ENCODE measurements around the gene SAMM50.

Gene SAMM50

DNA sequence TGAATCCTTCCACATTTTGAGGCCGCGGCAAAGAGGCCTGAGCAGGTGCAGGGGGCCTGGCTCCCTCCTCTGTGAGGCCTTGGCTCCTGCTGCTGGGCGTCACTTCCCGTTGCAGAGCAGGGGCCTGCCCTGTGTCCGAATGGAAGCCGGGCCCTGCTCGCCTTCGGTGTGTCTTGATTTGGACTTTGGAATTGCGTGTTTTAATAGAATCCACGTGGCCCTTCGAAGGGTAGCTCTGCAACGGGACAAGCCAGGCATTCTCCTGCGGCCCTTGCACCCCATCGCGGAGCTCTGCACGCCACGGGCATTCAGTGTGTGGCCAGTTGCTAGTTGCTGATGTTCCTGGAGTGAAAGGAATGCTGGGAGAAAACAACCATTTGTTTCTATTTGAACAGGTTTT, 25.8 kb downstream of the SAMM50 start:
- no peak for DNase-seq

DNA sequence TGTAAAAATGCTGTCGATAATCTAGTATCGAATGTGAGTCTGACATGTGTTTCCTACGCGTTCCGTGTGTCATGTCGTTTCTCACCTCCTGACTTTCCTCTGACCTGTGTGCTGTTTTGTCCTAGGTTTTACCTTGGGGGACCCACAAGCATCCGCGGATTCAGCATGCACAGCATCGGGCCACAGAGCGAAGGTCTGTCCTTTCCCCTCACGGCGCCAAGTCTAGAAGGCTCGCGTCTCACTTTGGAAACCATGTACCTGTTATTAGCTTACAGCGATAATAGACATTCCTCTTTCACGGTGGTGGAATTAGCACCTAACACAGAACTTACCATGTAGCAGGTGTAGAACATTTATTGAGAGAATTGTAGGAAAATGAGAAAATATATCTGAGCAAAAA, 28.6 kb downstream of the SAMM50 start:
- no peak for DNase-seq

DNA sequence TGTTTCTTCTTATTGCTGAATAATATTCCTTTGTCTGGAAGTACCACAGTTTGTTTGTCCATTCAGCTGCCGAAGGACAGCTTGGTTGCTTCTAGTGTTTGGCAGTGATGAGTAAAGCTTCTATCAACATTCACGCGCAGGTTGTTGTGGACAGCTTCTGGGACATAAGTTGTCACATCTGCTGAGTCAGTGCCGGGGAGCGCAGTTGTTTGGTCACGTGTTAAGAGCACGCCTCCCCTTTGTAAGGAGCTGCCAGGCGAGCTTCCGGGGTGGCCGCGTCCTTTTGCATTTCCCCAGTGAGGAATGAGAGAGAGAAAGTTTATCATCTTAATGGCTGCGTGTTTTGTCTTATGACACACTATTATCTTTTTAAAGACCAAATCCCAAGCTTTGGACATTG, 30.3 kb downstream of the SAMM50 start:
- DNase-seq: no peak

DNA sequence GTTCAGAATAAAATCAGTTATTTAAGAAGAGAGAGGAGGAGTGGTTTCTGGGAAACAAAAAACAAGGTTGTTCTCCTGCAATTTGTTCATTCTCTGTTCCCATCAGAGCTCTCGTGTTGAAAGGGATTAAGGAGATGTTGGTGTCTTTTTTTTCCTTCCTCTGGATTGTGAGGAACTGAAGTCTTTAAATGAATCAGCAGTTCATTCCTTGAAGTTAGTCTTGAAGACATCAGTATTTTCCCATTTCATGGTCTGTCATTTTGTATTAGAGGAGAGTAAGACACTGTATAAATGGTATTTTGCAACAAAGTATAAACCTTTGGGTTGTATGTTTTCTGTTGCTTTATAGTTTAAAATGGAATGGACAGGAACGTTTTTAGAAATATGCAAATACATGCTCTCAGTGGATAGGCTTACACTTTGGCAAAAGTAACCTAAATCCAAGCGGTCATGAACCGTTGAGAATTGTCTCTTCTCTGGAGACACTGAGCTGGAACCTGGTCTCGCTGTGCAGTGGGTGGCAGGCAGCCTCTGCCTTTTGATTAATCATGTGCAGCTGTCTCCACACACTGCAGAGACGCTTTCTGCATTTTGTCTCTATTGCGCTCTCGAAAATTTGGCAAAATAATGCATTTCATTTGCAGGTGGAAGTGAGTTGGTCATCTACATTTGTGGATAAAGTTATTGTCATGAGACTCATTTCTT, 33.0 kb downstream of the SAMM50 start:
- no peak for DNase-seq

DNA sequence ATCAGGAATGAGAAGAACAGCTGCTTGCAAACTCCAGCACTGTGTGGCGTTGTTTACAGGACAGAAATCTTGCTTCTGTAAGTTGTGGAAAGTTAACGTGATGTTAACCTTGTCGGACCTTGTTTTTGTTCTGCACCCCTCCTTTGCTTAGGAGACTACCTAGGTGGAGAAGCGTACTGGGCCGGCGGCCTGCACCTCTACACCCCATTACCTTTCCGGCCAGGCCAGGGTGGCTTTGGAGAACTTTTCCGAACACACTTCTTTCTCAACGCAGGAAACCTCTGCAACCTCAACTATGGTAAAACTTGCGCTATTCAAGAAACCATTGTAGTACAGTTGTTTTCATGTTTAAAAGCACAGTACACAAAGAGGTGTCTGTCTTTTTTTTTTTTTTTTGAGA, 33.7 kb downstream of the SAMM50 start:
- no peak for DNase-seq

DNA sequence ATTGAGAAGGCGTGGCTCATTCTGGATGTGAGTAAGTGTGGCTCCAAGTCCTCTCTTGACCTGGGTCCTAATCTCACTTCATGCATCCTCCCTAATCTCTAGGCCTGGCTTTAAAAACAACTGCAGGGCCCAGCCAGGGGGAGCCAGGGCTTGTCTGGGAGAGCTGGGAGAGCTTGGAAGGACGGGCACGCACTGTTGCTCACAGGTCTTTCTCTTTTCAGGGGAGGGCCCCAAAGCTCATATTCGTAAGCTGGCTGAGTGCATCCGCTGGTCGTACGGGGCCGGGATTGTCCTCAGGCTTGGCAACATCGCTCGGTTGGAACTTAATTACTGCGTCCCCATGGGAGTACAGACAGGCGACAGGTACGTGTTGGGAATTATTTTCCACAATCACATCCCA, 34.8 kb downstream of the SAMM50 start:
- no peak for DNase-seq

DNA sequence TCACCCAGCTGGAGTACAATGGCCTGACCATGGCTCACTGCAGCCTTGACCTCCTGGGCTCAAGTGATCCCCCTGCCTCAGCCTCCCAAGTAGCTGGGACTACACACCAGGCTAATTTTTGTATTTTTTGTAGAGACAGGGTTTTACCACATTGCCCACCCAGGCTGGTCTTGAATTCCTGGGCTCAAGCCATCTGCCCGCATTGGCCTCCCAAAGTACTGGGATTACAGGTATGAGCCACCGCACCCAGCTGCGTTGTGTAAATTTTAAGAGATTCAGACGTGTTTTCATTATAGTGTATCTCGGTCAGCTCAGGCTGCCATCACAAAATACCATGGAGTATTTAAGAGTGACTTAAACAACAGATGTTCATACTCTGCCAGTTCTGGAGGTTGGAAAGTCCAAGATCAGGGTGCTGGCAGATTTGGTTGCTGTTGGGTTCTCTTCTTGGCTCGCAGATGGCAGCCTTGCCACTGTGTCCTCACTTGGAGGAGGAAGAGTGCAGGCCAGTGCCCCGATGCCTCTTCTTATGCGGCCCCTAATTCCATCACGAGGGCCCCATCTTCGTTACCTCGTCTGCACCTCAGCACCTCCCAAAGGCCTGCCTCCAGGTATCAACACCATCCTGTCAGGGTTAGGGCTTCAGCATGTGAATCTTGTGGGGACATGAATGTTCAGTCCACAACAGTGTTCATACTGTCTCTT, 36.2 kb downstream of the SAMM50 start:
- no peak for DNase-seq

DNA sequence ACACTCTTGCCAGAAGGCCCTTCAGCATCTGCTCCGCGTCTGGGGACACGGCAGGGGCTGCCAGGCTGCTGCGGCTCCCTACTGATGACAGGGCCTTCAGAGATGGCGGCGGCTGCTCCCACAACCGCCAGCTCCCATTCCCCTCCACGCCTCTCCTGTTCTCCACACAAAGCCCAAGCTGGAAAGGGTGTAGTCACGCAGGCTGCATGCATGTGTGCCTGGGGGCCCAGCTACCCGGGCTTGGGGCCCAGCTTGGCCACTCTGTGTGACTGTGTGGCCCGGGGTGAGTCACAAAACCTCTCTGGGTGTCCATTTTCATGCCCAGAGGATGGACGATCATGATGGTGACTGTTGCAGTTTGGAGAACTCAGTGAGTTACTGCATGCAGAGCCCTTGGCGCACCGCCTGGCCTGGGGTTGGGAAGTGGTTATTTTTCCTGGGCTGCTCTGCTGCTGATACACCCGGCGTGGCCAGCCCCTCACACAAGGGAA, 37.1 kb downstream of the SAMM50 start:
- DNase-seq: no peak

DNA sequence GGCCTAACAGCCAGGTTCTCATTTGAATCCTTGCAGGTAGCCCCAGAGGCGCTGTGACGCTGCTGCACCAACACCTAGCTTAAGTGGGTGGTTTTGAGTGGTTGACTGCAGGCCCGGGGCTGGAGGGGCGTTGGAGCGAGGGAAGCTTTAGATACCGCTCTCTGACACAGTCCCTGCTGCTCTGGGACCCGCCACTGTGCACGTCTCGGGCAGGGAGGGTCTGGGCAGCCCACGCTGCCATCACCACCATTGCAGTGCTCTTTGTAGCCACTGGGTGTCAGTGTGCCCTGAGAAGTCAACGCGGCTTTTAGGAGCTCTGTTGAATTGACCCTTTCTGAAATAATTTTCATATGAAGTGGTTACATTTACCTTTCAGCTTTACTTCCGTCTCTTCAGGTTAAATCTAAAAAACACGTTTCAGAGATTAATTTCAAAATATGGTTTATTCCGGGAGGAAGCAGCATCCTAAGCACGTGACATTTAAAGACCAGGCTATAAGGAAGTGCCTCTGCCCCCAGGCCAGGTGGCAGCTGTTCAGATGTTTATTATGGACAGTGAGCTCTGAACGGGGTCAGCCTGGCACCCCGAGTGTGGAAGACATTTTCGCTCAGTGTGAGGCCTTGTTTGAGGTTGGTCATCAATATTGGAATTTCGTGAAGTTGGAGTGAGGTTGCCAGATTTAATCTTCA, 38.0 kb downstream of the SAMM50 start:
- DNase-seq: peak; percentile 68

DNA sequence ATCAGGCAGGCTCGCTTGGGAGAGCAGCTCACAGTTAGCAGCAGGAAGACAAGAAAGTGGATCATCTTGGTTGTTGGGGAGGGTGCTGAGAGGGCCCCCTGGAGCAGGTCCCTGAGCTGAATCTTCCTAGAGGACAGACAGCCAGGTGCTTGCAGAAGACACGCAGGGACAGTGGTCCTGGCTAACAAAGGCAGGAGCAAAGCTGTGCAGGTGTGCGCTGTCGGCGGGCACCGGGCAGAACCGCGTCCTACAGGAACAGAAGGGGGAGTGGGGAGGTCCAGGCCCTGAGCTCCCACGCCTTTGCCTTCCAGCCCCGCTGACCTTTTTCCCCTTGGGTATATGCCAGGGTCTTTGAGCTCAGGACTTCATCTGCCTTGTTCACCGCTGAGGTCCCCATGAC, 38.8 kb downstream of the SAMM50 start:
- DNase-seq: no peak

DNA sequence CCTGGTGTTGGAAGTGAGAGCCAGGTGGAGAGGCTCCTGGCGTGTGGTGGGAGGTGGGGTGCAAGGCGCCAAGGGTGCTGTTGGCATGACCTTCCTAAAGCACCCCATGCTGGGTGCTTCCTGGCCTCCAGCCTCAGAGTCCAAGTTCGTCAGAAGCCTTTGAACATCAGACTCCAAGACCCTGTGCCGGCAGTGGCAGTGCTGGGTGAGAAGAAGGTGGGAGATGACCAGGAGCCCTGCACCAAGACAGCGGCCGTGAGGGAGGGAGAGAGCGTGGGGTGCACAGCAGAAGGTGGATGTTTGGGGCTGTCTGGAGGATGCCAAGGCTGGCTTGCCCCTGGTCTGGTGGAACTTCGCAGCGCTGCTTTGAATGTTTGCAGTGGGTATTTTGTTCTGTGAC, 39.2 kb downstream of the SAMM50 start:
- no peak for DNase-seq

DNA sequence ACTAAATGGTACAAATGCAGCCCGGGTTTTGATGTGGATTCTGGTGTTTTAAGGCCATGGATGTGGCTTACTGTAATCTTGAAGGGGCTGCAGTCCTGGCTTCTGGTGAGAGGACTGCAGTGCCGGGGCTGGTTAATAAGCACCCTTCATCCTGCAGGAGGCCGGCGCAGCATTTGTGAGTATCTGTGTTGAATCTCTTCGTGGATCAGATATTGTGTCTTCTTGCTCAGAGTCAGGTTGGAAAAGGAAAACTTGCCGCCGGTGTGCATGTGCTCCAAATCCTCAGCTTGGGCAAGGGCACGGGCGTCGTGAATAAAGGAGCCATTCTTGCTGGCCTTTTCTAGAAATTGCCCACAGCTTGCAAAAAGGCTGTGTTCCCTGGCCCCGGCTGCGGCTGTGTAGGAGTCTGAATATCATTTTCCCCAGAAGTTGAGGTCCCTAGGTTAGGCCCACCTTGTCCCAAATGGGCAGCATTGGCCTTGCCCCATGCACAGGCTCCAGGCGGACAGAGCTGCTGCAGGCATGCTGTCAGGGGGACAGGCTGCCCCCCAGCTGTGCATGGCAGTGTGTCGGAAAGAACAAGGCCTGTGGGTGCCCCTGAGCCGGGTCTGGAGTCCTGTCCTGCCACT, 39.9 kb downstream of the SAMM50 start:
- no peak for DNase-seq

DNA sequence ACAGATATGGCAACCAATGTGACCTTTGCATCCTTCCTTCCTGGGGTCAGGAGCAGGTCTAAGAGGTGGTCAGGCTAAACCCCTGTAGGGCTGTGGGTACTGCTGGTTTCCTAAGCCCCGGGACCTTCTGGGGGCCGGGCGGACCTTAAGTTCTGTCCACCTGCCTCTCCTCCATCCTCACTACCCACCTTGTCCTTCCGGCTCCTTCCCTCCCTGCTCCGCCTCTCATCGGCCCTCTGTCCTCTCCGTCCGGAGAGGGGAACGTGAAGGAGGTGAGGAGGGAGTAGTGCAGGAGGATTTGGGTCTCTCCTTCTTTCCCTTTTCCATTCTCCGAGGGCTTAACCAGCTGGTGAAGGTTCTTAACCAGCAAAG, 40.5 kb downstream of the SAMM50 start:
- no peak for DNase-seq

DNA sequence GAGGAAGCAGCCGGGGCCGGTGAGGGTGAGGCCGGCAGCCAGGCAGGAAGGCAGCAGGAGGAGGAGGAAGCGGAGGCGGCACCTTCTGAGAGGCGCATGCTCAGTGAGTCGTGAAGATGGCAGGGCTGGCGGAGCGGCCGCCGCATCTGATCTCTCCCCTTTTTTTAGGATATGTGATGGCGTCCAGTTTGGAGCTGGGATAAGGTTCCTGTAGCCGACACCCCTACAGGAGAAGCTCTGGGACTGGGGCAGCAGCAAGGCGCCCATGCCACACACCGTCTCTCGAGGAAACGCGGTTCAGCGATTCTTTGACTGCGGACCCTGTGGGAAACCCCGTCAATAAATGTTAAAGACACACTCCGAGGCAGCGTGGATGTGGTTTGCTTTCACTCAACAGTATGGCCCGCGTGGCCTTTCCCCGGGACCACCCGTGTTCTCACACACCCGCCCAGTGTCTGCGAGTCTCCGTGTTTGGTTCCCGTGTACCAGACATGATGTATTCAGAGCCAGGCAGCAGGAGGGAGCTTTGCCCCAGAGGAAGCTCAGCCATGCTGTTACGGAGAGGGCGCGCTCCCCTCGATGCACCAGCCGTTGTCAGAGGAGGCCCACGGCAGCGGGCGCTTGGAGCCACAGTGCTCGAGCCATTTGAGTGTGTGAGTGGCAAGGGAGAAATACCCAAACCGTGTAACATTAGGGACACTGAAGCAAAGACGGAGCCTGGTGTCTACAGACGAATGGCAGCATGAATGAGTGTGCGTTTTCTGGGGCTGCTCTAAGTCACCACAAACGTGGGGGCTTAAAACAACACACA, 41.1 kb downstream of the SAMM50 start:
- DNase-seq: no peak

DNA sequence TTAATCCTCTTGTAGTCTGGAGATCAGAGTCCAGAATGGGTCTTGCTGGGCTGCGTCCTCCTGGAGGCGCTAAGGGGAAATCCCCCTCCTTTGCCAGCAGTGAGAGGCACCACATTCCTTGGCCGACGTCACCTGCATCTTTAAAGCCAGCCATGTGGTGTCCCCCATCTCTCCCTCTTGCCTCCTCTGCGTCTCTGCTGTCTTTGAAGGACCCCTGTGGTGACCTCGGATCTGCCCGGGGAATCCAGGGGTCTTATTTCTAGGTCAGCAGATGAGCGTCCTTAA, 41.7 kb downstream of the SAMM50 start:
- no peak for DNase-seq

DNA sequence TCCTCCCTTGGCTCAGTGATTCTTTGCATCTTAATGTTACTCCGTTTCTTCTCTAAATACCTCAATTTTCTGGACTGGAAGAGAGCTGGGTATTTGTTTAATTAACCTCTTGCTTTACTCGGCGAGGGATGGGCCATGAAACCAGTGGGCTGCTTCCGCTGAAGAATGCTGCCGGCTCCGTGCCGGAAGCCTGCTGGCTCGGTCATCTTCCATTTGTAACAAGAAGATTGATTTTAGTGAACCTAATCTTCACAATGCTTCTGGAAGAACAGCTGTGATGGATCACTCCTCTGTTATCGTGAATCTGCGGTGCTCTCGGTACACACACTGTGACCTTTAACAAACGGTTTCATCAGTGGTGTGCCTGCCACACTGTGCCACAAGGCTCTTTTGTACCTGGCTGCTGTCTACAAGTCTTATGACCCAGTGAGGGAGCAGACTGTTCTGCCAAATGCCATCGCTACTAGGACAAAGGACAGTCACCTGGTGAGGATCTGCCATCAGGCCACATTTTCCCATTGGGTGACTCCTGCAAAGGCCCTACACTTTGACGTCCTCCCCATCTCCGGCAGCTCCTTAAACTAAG, 43.5 kb downstream of the SAMM50 start:
- DNase-seq: no peak

DNA sequence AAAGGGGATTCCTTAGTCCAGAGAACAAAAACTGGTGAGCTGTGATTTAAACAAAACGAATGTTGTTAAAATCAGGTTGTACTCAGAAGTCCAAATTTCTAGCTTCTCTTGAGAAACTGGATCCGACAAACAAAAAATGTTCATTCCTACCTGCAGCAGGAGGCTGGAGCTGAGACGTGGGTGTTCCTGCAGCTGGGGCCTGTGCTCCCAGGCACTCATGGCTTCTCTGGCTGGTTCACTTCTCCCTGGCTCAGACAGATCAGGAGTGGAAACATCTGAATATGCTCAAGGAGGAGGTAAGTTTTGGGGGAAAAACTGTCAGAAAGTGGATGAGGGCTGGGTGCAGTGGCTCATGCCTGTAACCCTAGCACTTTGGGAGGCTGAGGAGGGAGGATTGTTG, 44.1 kb downstream of the SAMM50 start:
- DNase-seq: no peak

DNA sequence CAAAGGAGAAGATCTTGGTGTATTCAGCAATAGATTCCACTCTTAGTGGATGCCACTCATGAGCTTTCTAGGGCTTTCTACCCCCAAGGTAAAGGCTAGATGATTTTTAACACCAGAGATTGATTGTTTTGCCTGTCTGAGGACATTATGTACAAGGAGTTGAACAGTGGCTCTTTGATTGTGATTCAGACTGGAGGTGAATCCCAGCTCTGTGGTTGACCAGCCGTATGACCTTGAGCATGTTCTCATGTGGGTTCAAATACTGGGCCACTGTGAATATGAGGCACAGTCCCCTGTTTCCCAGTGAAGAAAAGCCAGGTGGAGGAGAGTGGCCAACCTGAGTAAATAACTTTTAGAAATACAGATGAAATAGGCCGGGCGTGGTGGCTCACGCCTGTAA, 44.9 kb downstream of the SAMM50 start:
- DNase-seq: no peak

DNA sequence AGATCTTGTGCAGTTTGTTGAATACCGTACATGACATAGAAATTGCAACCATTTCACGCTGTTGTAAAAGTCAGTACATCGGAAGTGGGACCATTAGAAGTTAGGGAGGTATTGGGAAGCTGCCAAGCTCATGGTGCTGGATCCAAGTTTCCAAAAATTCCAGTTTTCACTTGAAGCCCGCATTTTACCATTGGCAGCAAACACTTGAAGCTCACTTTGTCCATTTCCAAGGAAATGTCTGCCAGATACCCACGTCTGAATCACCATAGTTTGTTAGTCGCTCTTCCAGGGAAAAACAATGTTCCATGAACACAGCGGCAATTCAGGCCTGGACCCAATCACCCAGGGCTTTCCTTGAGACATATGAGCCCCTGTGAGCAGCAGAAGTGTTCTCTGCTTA, 46.3 kb downstream of the SAMM50 start:
- peak; percentile 47 for DNase-seq

DNA sequence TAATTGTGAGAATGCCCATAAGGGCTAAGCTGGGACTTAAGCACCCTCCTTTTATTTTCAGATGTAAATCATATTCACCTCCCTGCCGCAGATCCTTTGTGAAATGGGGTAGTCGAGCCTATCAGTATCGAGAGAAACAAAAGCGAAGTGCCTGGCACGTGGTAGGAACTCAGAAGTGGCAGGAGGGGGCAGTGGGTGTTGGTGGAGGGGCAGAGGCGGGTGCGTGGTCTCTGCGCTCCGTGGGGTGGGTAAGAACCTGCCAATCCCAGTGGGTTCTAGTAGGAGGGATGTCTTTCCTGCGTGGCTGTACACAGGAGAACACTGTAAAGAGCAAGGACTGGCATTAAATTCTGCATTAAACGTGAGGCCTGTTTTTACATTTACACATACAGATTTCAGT, 47.1 kb downstream of the SAMM50 start:
- no peak for DNase-seq

DNA sequence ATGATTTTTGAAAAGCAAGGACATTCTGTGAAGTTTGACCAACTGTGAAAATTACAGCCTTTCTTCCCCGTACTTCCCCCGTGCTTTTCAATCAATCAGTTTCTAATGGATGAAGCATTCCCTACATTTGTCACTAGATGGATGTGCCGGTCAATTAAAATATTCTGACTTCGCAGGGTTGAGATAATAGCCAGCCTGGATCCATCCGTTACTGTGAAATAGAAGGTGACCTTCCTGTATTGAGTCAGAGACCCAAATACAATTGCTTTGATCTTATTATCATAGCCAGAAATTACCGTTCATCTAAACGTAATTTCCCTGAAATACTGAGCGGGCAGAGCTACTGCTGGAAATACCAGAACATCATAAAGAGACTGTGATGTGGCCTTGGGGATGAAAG, 47.8 kb downstream of the SAMM50 start:
- DNase-seq: no peak

DNA sequence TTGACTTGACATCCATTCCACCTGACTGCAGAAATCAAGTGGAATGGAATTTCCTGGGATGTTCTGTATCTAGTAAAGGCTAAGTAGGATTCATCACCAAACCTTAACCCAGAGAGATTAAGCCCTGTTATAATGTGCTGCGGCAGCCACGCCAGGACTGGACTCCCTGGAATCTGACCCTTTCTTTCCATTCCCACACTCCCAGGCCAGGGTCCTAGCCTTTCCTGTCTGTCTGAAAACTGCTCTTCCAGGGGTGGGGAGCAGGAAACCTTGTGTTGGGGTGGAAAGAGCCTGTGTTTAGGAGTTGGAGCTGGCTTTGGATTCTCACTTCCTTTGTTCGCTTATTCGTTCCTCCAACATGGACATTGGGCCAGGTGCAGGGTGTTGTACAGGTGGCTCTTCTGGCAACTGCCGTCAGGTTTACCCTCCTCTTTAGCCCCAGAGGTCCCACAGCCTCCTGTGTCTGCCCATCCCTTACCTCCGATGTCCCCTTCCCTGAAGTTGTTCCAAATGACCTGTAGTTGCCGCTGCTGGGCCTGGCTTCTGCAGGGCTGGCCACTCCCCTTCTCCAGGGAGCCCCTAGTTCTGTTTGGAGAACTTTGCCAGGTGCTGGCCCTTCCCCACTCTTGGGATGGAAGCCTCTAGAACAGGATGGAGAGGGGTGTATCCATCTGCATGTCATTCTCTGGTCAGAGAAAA, 48.3 kb downstream of the SAMM50 start:
- DNase-seq: no peak
